GM10248 (cell line): ENCODE results near the gene ADGRD1.

Source experiments
- CTCF ChIA-PET: fragments of 300-600 bp; sonication (Branson Sonifier 250); formaldehyde crosslinking; extraction: SDS; loops from one replicate; lab custom pipeline; 2021; ENCODE audit warnings: antibody characterized with exemption; lab: Yijun Ruan, JAX
- POLR2A ChIA-PET: fragments of 350-650 bp; sonication (Branson Sonifier 250); formaldehyde crosslinking; extraction: SDS; loops from one replicate; lab custom pipeline; 2020; ENCODE audit warnings: antibody characterized with exemption; lab: Yijun Ruan, JAX
- DNase-seq: peaks from one replicate; pipeline ENCODE4 v3.0.0; 2012; ENCODE audit errors: extremely low spot score
- TF ChIP-seq, protein P1 (sequence below): IDR thresholded peaks from 2 replicates; pipeline ENCODE4 v1.5.1; 2012; ENCODE audit warnings: mild to moderate bottlenecking, low read depth; ENCODE audit errors: extremely low read depth, missing control alignments, control extremely low read depth

ADGRD1 gene

DNA sequence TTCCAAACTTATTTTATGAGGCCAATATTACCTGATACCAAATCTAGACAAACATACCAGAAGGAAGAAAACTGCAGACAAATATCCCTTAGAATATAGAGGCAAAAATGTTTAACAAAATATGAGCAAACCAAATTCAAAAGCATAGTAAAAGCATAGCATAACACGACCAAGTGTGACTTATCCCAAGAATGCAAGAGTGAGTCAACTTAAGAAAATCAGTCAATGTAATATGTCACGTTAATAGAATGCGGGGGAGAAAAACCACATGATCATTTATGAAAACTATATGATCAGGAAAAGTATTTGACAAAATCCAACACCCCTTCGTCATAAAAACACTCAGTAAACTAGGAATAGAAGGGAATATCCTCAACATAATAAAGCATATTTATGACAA is 217.3 kb downstream of the ADGRD1 start:
- ChIA-PET CTCF (no interaction called here), POLR2A (no interaction called here)
- DNase-seq, result no peak
- TF ChIP-seq, protein P1, sequence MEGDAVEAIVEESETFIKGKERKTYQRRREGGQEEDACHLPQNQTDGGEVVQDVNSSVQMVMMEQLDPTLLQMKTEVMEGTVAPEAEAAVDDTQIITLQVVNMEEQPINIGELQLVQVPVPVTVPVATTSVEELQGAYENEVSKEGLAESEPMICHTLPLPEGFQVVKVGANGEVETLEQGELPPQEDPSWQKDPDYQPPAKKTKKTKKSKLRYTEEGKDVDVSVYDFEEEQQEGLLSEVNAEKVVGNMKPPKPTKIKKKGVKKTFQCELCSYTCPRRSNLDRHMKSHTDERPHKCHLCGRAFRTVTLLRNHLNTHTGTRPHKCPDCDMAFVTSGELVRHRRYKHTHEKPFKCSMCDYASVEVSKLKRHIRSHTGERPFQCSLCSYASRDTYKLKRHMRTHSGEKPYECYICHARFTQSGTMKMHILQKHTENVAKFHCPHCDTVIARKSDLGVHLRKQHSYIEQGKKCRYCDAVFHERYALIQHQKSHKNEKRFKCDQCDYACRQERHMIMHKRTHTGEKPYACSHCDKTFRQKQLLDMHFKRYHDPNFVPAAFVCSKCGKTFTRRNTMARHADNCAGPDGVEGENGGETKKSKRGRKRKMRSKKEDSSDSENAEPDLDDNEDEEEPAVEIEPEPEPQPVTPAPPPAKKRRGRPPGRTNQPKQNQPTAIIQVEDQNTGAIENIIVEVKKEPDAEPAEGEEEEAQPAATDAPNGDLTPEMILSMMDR, result no peak

DNA sequence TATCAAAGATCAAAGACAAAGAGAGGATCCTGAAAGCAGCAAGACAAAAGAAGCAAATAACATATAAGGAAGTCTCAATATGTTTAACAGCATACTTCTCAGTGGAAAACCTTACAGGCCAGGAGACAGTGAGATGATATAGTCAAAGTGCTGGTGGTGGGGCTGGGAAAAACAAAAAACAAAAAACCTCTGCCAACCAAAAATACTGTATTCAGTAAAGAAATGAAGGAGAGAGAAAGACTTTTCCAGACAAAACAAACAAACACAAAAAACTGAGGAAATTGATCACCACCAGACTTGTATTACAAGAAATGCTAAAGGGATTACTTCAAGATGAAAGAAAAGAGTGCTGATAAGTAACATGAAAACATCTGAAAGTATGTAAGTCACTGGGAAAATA is 221.2 kb downstream of the ADGRD1 start:
- CTCF ChIA-PET, result no interaction called here
- TF ChIP-seq, protein P1, result no peak
- POLR2A ChIA-PET, result no interaction called here
- no peak for DNase-seq

DNA sequence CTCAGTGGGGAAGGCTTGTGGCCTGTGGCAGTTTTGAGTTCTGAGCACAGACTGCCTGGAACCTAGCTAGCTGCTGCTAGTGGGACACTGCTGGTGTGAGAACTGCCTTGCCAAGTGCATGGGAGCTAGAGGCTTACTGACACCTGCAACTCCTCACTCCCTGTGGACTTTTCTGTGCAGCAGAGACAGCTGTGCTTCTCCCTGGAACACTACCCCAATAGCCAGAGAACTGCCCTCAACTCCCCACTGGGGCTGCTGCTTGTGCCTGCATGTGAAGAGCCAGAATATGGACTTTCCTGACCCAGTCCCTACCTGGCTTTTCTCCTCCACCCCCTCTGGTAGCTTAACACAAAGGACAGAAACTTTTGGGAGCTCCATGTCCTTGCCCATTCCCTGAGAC is 222.6 kb downstream of the ADGRD1 start:
- CTCF ChIA-PET, result interaction anchor here (1.1 to 1.3 kb wide), 2 partner anchors 15 to 43 kb away, joined by 3 read pairs; no protein-coding TSS in a partner anchor
- TF ChIP-seq, protein P1, result no peak
- POLR2A ChIA-PET, result no interaction called here
- DNase-seq, result no peak

DNA sequence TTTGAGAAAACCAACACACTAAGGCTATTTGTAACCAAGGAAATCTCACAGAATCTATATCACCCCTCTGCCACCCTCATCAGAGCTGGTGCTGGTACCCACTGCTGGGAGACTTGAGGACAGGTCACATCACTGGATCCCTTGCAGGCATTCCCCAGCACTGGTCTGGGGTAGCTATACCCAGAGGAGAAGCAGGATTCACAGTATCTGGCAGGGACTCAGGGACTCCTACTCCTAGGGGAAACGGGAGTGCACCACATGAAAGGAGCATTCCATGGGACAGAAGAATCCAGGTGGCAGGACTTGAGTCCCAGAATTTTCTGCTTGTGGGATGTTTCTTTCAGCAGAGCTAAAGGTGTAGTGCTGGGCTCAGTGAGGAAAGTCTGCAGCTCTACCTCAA is 223.2 kb downstream of the ADGRD1 start:
- no peak for DNase-seq
- CTCF ChIA-PET, result interaction anchor here (1.1 kb wide), 1 partner anchor 44 kb away, joined by 3 read pairs; no protein-coding TSS in a partner anchor
- TF ChIP-seq, protein P1, result no peak
- POLR2A ChIA-PET, result no interaction called here

DNA sequence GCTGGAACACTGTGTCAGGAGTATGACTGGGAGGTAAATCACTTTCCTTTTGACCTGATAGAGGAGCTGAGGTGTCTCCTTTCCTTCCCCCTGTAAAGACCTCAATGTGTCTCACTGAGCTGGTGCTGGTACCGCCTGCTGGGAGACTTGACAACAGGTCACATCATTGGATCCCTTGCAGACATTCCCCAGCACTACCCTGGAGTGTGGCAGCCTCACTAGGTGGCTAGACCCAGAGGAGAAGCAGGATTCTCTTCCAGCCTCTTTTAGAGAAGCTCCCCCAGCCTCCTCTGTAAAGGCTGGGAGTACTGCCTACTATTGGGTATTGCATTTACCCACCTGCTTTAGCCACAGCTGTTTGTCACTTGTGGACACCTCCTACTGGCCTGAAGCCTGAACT is 223.9 kb downstream of the ADGRD1 start:
- ChIA-PET CTCF (interaction anchor here (1.0 kb wide), 1 partner anchor 73 kb away, joined by 3 read pairs; no protein-coding TSS in a partner anchor), POLR2A (no interaction called here)
- TF ChIP-seq, protein P1, result no peak
- DNase-seq, result no peak

DNA sequence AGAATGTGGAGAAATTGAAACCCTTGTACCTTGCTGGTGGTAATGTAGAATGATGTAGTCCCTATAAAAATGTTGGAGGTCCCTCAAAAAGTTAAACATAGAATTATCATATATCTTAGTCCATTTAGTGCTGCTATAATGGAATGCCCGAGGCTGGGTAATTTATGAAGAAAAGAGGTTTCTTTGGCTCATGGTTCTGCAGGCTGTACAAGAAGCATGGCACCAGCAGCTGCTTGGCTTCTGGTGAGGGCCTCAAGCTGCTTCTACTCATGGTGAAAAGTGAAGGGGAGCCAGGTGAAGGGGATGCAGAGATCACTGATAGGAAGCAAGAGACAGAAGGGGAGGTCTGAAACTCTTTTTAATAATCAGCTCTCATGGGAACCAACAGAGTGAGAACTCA is 233.9 kb downstream of the ADGRD1 start:
- POLR2A ChIA-PET, result no interaction called here
- CTCF ChIA-PET, result no interaction called here
- TF ChIP-seq, protein P1, result no peak
- no peak for DNase-seq
